GM19193 (cell line): ENCODE measurements around the gene HNRNPC.

ENCODE experiments used
- POLR2A ChIP-seq: IDR thresholded peaks from 4 replicates; pipeline ENCODE4 v1.6.1; 2011; ENCODE audit not compliant: insufficient read depth, insufficient read length; ENCODE audit errors: extremely low read depth

HNRNPC gene

DNA sequence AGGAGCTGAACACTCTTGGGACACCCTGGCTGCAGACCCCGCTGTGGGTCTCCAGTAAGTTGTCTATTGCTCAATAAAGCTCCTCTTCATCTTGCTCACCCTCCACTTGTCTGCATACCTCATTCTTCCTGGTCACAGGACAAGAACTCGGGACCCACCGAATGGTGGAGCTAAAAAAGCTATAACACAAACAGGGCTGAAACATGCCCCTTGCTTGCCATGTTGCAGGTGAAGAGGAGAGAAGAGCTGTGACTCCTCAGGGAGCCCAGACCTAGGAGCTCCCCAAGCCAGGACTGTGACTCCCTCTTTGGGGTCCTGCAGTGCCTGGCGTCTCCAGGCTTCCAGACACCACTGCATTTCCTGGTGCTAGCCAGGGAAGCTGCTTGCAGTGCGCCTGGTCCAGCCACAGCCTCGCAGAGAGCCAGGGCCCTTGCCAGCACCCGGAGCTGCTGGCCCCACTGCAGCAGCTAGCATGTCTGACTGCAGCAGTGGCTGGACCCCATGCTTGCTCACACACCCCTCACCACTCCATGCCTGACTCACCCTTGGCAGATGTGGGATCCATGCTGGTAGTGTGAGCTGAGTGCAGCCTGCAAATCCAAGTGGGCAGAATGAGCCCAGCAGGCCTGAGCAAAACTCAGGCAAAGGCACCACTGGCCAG is 76.2 kb downstream of the HNRNPC start:
- TF ChIP-seq POLR2A, result no peak

- no peak for TF ChIP-seq POLR2A
These were observed 76.8 kb downstream of the HNRNPC start for GRCh38 chr14:21192447-21192822.

DNA sequence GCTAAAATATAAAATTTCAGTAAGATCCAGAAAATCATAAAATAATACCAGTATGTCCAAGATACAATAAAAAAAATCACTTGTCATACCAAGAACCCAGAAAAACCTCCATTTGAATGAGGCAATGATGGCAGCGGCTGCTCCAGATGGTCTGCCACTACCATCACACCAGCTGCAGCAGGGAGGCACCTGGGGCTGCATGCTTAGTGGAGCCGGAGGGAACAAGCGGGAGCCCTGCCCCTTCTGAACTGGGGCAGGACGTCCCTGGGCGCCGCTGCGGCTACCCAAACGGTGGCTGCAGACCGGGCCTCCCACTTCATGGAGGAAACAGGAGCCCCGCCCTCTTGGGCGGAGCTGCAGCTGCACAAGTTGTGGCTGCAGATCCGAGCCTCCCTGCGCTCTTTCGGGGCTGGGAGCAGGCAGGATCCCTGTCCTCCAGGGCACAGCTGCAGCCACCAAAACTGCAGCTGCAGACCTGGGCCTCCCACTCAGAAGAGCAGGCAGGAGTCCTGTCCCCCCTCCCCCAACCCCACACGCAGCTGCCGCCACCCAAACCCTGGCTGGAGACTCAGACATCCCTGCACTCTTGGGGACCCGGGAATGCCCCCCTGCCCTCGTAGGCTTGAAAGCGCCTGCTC is 77.3 kb downstream of the HNRNPC start:
- TF ChIP-seq POLR2A, result no peak

DNA sequence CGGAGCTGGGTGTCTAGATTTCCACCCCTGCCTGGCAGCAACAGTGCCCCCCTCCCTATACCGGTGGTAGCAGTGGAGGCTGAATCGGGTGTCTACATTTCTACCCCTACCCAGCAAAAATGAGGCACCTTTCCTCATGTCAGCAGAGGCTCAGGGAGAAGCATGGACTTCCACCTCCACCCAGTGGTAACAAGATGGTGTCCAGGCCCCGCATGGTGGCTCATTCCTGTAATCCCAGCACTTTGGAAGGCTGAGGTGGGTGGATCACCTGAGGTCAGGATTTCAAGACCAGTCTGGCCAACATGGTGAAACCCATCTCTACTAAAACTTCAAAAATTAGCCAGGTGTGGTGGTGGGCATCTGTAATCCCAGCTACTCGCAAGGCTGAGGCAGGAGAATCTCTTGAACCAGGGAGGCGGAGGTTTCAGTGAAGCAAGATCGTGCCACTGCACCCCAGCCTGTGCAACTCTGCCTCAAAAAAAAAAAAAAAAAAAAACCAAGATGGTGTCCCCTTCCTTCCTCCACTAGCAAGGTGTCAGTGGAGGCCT is 77.9 kb downstream of the HNRNPC start:
- TF ChIP-seq POLR2A, result no peak

DNA sequence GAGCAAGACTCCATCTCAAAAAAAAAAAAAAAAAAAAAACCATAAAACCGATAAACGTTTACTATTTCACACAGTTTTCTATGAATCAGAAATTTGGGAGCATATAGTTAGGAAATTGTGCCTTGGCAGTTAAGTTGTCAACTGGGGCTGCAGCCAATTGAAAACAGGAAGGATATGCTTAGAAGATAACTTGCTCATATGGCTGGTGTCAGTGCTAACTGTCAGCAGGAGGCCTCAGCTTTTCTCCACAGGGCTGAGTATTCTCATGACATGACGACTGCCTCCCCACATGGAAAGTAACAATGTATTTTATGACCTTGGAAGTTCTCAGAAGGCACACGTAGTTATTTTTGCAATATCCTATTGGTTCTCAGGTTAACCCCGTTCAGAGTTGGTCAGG is 83.8 kb downstream of the HNRNPC start:
- no peak for TF ChIP-seq POLR2A

DNA sequence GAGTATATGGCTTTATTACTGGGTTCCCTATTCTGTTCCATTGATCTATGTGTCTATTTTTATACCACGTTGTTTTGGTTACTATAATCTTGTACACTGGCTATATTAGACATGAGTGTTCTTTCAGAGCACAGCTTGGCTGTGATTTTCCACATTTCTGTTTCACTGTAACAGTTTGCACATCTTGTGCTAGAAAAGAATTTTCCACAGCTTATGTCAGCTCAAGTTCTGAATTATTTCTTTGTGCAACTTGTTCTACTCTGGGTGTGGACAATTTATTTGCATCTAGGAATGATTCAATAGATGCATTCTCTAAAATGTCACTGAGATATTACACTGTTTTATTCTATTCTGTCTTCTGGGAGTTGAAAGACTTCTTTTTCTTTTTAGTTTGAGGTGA is 85.0 kb downstream of the HNRNPC start:
- no peak for TF ChIP-seq POLR2A

- TF ChIP-seq POLR2A, result no peak
These were observed 87.1 kb downstream of the HNRNPC start for GRCh38 chr14:21182166-21182565.

DNA sequence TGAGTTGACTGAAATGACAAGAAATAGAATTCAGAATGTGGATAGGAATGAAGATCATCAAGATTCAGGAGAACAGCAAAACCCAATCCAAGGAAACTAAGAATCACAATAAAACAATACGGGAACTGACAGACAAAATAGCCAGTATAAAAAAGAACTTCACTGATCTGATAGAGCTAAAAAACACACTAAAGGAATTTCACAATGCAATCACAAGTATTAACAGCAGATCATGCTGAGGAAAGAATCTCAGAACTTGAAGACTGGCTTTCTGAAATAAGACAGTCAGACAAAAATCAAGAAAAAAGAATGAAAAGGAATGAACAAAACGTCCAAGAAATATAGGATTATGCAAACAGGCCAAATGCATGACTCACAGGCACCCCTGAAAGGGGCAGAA is 98.1 kb downstream of the HNRNPC start:
- TF ChIP-seq POLR2A, result no peak

- no peak for TF ChIP-seq POLR2A
These were observed 99.7 kb downstream of the HNRNPC start for GRCh38 chr14:21169573-21169972.

GRCh38 chr14:21168055-21168454 is 101.2 kb downstream of the HNRNPC start:
- TF ChIP-seq POLR2A, result no peak

DNA sequence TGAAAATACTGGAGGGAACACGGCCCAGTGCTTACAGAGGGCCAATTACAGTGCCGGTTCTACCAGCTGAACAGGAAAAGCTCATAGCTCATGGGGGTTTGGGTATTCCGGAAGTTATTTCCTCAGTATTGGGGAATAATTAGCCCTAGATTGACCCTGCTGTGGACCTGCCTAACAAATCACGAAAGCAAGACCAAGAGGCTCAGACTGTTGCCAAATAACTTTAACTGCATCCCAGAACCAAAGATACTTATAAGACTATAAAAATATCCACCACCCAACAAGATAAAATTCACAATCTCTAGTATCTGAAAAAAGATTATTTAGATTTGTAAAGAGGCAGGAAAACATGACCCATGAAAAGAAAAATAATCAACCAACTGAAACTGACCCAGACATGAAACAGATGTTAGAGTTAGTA is 105.4 kb downstream of the HNRNPC start:
- TF ChIP-seq POLR2A, result no peak

- no peak for TF ChIP-seq POLR2A
These were observed 107.2 kb downstream of the HNRNPC start for GRCh38 chr14:21162081-21162480.

DNA sequence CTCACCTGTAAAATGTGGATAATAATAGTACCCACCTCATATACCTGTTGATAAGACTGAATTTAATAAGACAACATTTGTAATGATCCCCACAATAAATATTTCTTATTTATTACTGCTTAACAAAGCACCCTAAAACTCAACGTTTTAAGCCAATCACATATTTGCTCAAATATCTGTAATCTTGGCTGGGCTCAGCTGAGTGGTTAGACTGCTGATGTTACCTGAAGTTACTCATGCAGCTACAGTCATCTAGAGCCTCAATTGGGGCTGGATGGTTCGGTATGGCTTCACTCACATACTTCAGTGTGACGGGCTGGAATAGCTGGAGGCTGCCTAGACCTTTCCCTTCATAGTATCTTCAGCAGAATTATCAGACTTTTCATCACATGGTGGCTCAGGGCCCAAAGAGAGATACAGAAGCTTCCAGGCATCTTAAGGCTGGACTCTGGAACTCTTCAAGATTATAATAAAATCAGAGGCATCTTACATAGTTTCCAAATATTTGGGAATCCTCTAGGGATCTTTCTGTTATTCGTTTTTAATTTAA is 109.1 kb downstream of the HNRNPC start:
- TF ChIP-seq POLR2A, result no peak
